CD14-positive monocyte (primary cell): ENCODE results near the gene ERBB4. TPM values are rescaled to one million over a fixed set of nuclear protein-coding genes. Genes with fewer than 3 reads are reported as not detected.

Experiments used
- DNase-seq, 3 donors: peaks; one replicate each; pipeline ENCODE4 v3.0.0-alpha.2; 2011 to 2022
- H2AFZ ChIP-seq: 2 replicates; pipeline ENCODE4 v1.6.0; 2012; ENCODE audit warnings: mild to moderate bottlenecking, low read depth, low read length, inconsistent platforms; ENCODE audit not compliant: insufficient read depth, poor library complexity, severe bottlenecking
- H3K27ac ChIP-seq, 2 donors: 1 replicate in 1 of 2; 2 replicates in 1 of 2; pipeline ENCODE4 v1.5.1; 2012 to 2013; ENCODE audit warnings: low read length in 2 of 2, control low read depth in 1 of 2, inconsistent platforms in 1 of 2, low read depth in 1 of 2, mild to moderate bottlenecking in 1 of 2
- H3K27me3 ChIP-seq, 2 donors: one replicate each; pipeline versions ENCODE4 v1.6.0 to v1.6.1; 2011 to 2013; ENCODE audit warnings: low read length in 2 of 2; ENCODE audit not compliant: control insufficient read depth in 2 of 2, insufficient read depth in 2 of 2
- H3K36me3 ChIP-seq, 2 donors: replicated peaks in 1 of 2; 1 replicate in 1 of 2; 2 replicates in 1 of 2; pipeline versions ENCODE4 v1.5.1 to v1.6.1; 2012 to 2013; ENCODE audit warnings: low read length in 2 of 2, control low read depth in 1 of 2, inconsistent platforms in 1 of 2, mild to moderate bottlenecking in 1 of 2; ENCODE audit not compliant: insufficient read depth in 2 of 2, control insufficient read depth in 1 of 2
- H3K4me1 ChIP-seq, 2 donors: 1 replicate in 1 of 2; 2 replicates in 1 of 2; pipeline versions ENCODE4 v1.5.1 to v1.6.1; 2012 to 2013; ENCODE audit warnings: low read length in 2 of 2, control low read depth in 1 of 2, inconsistent platforms in 1 of 2, mild to moderate bottlenecking in 1 of 2, moderate library complexity in 1 of 2; ENCODE audit not compliant: insufficient read depth in 2 of 2, control insufficient read depth in 1 of 2
- H3K4me2 ChIP-seq: replicated peaks from 2 replicates; pipeline ENCODE3; 2012; ENCODE audit warnings: low read length, moderate library complexity, mild to moderate bottlenecking; ENCODE audit not compliant: poor library complexity, severe bottlenecking; ENCODE audit errors: extremely low read depth
- H3K4me3 ChIP-seq, 3 experiments: fragments of 200-600 bp in 1 of 3; sonication (generic) in 1 of 3; replicated peaks in 1 of 3; 1 replicate in 2 of 3; 2 replicates in 1 of 3; pipeline ENCODE4 v1.5.1; 2011 to 2013; ENCODE audit warnings: low read length in 3 of 3, mild to moderate bottlenecking in 3 of 3, control low read depth in 2 of 3, low read depth in 2 of 3, inconsistent platforms in 1 of 3, moderate library complexity in 1 of 3
- H3K79me2 ChIP-seq: 2 replicates; pipeline ENCODE4 v1.6.0; 2012; ENCODE audit warnings: mild to moderate bottlenecking, control low read depth, inconsistent platforms, low read length, moderate library complexity; ENCODE audit not compliant: insufficient read depth
- H3K9ac ChIP-seq: 2 replicates; pipeline ENCODE4 v1.6.0; 2017; ENCODE audit warnings: low read length, mild to moderate bottlenecking; ENCODE audit not compliant: insufficient read depth, poor library complexity, severe bottlenecking
- H3K9me3 ChIP-seq, 2 donors: replicated peaks in 1 of 2; 1 replicate in 1 of 2; 2 replicates in 1 of 2; pipeline versions ENCODE4 v1.5.1 to v1.6.1; 2012 to 2013; ENCODE audit warnings: low read length in 2 of 2, control low read depth in 1 of 2; ENCODE audit not compliant: control insufficient read depth in 1 of 2, insufficient read depth in 1 of 2
- H4K20me1 ChIP-seq: 2 replicates; pipeline ENCODE4 v1.6.0; 2012; ENCODE audit warnings: mild to moderate bottlenecking, low read length, control low read depth, moderate library complexity; ENCODE audit not compliant: insufficient read depth
- H3K27ac Mint-ChIP-seq, 7 donors: one replicate each; pipeline ENCODE4 v1.8.0; 2020; ENCODE audit warnings: mild to moderate bottlenecking in 7 of 7, mixed read lengths in 7 of 7, moderate library complexity in 6 of 7, inconsistent platforms in 2 of 7
- H3K27me3 Mint-ChIP-seq, 3 donors: one replicate each; pipeline ENCODE4 v1.8.0; 2021 to 2022; ENCODE audit warnings: low read depth in 3 of 3, mild to moderate bottlenecking in 3 of 3, mixed read lengths in 3 of 3, moderate library complexity in 3 of 3, inconsistent platforms in 1 of 3
- H3K36me3 Mint-ChIP-seq, 2 donors: one replicate each; pipeline ENCODE4 v1.8.0; 2020; ENCODE audit warnings: mixed read lengths in 2 of 2, inconsistent platforms in 1 of 2, mild to moderate bottlenecking in 1 of 2
- H3K4me1 Mint-ChIP-seq: one replicate; pipeline ENCODE4 v1.8.0; 2020; ENCODE audit warnings: mild to moderate bottlenecking, mixed read lengths
- H3K4me3 Mint-ChIP-seq, 2 donors: one replicate each; pipeline ENCODE4 v1.8.0; 2020; ENCODE audit warnings: mild to moderate bottlenecking in 2 of 2, mixed read lengths in 2 of 2, moderate library complexity in 1 of 2
- H3K9me3 Mint-ChIP-seq, 7 donors: one replicate each; pipeline ENCODE4 v1.8.0; 2020 to 2022; ENCODE audit warnings: mixed read lengths in 7 of 7, mild to moderate bottlenecking in 6 of 7, moderate library complexity in 6 of 7, inconsistent platforms in 2 of 7
- CTCF ChIP-seq: fragments of 200-600 bp; IDR thresholded peaks from one replicate; pipeline ENCODE4 v1.8.0; 2022; ENCODE audit warnings: antibody characterized with exemption, mild to moderate bottlenecking
- WGBS: methylation state at CpG from one replicate; pipeline ENCODE4 v1.1.5; 2013; ENCODE audit warnings: missing lambda C conversion rate; ENCODE audit not compliant: insufficient coverage; 5-methylcytosine and 5-hydroxymethylcytosine counted together
- intact Hi-C, 2 donors: fragments of 100-400 bp; cut with micrococcal nuclease; formaldehyde crosslinking; loops; one replicate each; pipeline versions ENCODE4 v1.15.0 to v1.15.1; 2023
- polyA plus RNA-seq, 3 donors: library from polyadenylated mRNA; depleted of rRNA in 1 of 3; unstranded in 2 of 3; stranded (reverse) in 1 of 3; fragments of 300-500 nt in 2 of 3; fragments of >200 nt in 1 of 3; fragmentation: Illumina TruSeq in 2 of 3; gene quantifications; 1 replicate in 2 of 3; 2 replicates in 1 of 3; pipeline ENCODE4 v1.2.3, GENCODE V29; 2012 to 2021

ERBB4 gene
- polyA plus RNA-seq, 3 donors = not detected

- Histone ChIP-seq H3K36me3 (no peaks in the 10 kb centered on the region), H3K27ac (no peak overlapping the region), H2AFZ (no peak overlapping the region), H3K4me1 (no peaks in the 10 kb centered on the region), H3K79me2 (no peaks in the 10 kb centered on the region), H3K4me3 (no peak overlapping the region), H3K4me2 (no peak overlapping the region), H3K9ac (no peak overlapping the region), H4K20me1 (no peaks in the 10 kb centered on the region), H3K9me3 (no peaks in the 10 kb centered on the region), H3K27me3 (no peaks in the 10 kb centered on the region)
- 88% methylated on average over 1 of the region's 1 CpG for WGBS
- no peak for DNase-seq
- H3K36me3 Mint-ChIP-seq = no peaks in the 10 kb centered on the region
- H3K27ac Mint-ChIP-seq = no peak overlapping the region
- no peak for TF ChIP-seq CTCF
- no peaks in the 10 kb centered on the region for H3K9me3 Mint-ChIP-seq
- no peak overlapping the region for H3K4me3 Mint-ChIP-seq
- H3K4me1 Mint-ChIP-seq = no peaks in the 10 kb centered on the region
- H3K27me3 Mint-ChIP-seq = peaks cover 0 to 1% (median 0%) of the 10 kb centered on the region in 3 donors
- intact Hi-C loops = no loop called here
These were observed 1079.6 kb downstream of the ERBB4 start for GRCh38 chr2:211458974-211459373.

- H3K27ac ChIP-seq = no peak overlapping the region
- no peaks in the 10 kb centered on the region for H3K27me3 Mint-ChIP-seq
- H3K4me3 Mint-ChIP-seq = no peak overlapping the region
- no peaks in the 10 kb centered on the region for H3K36me3 ChIP-seq
- H3K9me3 ChIP-seq = no peaks in the 10 kb centered on the region
- intact Hi-C loops = no loop called here
- H3K27me3 ChIP-seq = no peaks in the 10 kb centered on the region
- H3K27ac Mint-ChIP-seq = no peak overlapping the region
- no peak overlapping the region for H2AFZ ChIP-seq
- DNase-seq = no peak
- WGBS = no CpG with 5 or more reads among the region's 2 CpGs
- TF ChIP-seq CTCF = no peak
- no peaks in the 10 kb centered on the region for H3K9me3 Mint-ChIP-seq
- no peaks in the 10 kb centered on the region for H3K4me1 ChIP-seq
- H3K4me1 Mint-ChIP-seq = no peaks in the 10 kb centered on the region
- H3K79me2 ChIP-seq = no peaks in the 10 kb centered on the region
- H3K4me2 ChIP-seq = no peak overlapping the region
- H4K20me1 ChIP-seq = no peaks in the 10 kb centered on the region
- no peak overlapping the region for H3K4me3 ChIP-seq
- no peak overlapping the region for H3K9ac ChIP-seq
- no peaks in the 10 kb centered on the region for H3K36me3 Mint-ChIP-seq
These were observed 1081.3 kb downstream of the ERBB4 start for GRCh38 chr2:211457325-211457724.
